Spinal cord (tissue), 10 donors: ENCODE results near the gene DYRK2. TPM values are rescaled to one million over a fixed set of nuclear protein-coding genes. Genes with fewer than 3 reads are reported as not detected.
A peak's percentile ranks its signal among the peaks of the same experiment; 100 is the strongest.

Experiments
- DNase-seq, 6 donors: peaks; one replicate each; pipeline versions ENCODE4 v3.0.0 to v3.0.0-alpha.2; 2013 to 2015; ENCODE audit warnings: low spot score in 6 of 6, low read depth in 4 of 6
- H3K27ac ChIP-seq: one replicate; pipeline ENCODE4 v1.5.1; 2013; ENCODE audit warnings: low read depth, low read length, control low read depth
- H3K27me3 ChIP-seq: one replicate; pipeline ENCODE4 v1.6.1; 2013; ENCODE audit warnings: low read length; ENCODE audit not compliant: control insufficient read depth, insufficient read depth
- H3K36me3 ChIP-seq: one replicate; pipeline ENCODE4 v1.6.1; 2013; ENCODE audit warnings: low read length; ENCODE audit not compliant: control insufficient read depth, insufficient read depth
- H3K4me1 ChIP-seq: one replicate; pipeline ENCODE4 v1.6.1; 2013; ENCODE audit warnings: low read length; ENCODE audit not compliant: control insufficient read depth, insufficient read depth
- H3K4me3 ChIP-seq: one replicate; pipeline ENCODE4 v1.5.1; 2013; ENCODE audit warnings: low read depth, low read length, control low read depth
- H3K9me3 ChIP-seq: one replicate; pipeline ENCODE4 v1.6.1; 2013; ENCODE audit warnings: low read length; ENCODE audit not compliant: control insufficient read depth, insufficient read depth
- WGBS: methylation state at CpG from one replicate; pipeline ENCODE4 v1.1.5; 2013; ENCODE audit warnings: missing lambda C conversion rate; ENCODE audit not compliant: insufficient coverage; 5-methylcytosine and 5-hydroxymethylcytosine counted together
- polyA plus RNA-seq, 2 donors: library from polyadenylated mRNA; unstranded; fragments of 120-200 nt; gene quantifications; one replicate each; pipeline ENCODE4 v1.2.1, GENCODE V29; 2013; ENCODE audit not compliant: insufficient read length in 2 of 2
- total RNA-seq, 2 donors: library from RNA; depleted of rRNA in 1 of 2; stranded (reverse); fragments of 120-200 nt in 1 of 2; fragments of >200 nt in 1 of 2; gene quantifications; one replicate each; pipeline versions ENCODE4 v1.2.3 to v1.2.4, GENCODE V29; 2013 to 2014
- donor health status: healthy.

Gene DYRK2
- total and polyA plus RNA-seq, 4 donors = 19.4 to 28.8 (median 23.1) TPM

- no peaks in the 10 kb centered on the region for H3K27me3 ChIP-seq
- no peak for DNase-seq
- H3K4me1 ChIP-seq = no peaks in the 10 kb centered on the region
- WGBS = no CpG with 5 or more reads among the region's 3 CpGs
- no peak overlapping the region for H3K27ac ChIP-seq
- H3K4me3 ChIP-seq = no peak overlapping the region
- H3K9me3 ChIP-seq = no peaks in the 10 kb centered on the region
- no peaks in the 10 kb centered on the region for H3K36me3 ChIP-seq
Measured at GRCh38 chr12:67693894-67694293, 45.3 kb downstream of the DYRK2 start.

DNA sequence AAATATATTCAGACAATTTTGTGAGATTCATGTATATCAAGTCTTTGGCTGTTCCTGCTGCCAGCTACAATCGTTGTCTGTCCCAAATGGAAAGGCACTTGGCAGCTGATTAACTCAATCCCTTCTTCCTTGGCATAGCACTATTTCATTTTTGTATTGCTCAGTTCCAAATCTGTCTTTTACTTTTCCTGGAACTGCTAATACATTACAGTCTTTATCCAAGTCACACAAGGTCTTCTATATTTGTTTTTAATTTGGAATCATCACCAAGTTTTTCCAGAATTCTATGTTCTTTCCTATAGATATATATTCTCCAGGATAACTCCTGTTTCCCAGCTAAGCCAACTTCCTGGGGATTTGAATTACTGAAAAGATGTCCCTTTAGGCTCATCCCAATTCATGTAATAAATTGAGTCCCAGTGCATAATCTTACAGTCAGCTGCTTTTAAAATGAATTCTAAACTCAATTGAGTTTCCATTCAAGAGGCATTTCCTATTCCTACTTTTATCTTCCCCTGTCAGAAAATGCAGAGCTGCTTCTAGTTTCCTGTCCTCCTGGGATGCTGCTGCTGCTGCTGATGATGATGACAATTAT is 45.9 kb downstream of the DYRK2 start:
- Histone ChIP-seq H3K4me3 (no peak overlapping the region), H3K36me3 (no peaks in the 10 kb centered on the region), H3K9me3 (no peaks in the 10 kb centered on the region), H3K4me1 (no peaks in the 10 kb centered on the region), H3K27me3 (no peaks in the 10 kb centered on the region), H3K27ac (no peak overlapping the region)
- DNase-seq = peak in 2 of 6 donors; percentile 52 to 89
- 33% methylated on average over 1 of the region's 1 CpG for WGBS

GRCh38 chr12:67695974-67696373 is 47.4 kb downstream of the DYRK2 start:
- Histone ChIP-seq H3K4me3 (no peak overlapping the region), H3K27ac (no peak overlapping the region), H3K36me3 (no peaks in the 10 kb centered on the region), H3K9me3 (no peaks in the 10 kb centered on the region), H3K4me1 (no peaks in the 10 kb centered on the region), H3K27me3 (no peaks in the 10 kb centered on the region)
- no peak for DNase-seq
- WGBS = 100% methylated on average over 1 of the region's 2 CpGs

GRCh38 chr12:67697443-67697842 is 48.9 kb downstream of the DYRK2 start:
- Histone ChIP-seq H3K4me1 (no peaks in the 10 kb centered on the region), H3K9me3 (no peaks in the 10 kb centered on the region), H3K36me3 (no peaks in the 10 kb centered on the region), H3K27ac (no peak overlapping the region), H3K27me3 (no peaks in the 10 kb centered on the region), H3K4me3 (no peak overlapping the region)
- DNase-seq = no peak
- WGBS = no CpG with 5 or more reads among the region's 2 CpGs

GRCh38 chr12:67697967-67698366 is 49.4 kb downstream of the DYRK2 start:
- Histone ChIP-seq H3K27me3 (no peaks in the 10 kb centered on the region), H3K36me3 (no peaks in the 10 kb centered on the region), H3K4me3 (no peak overlapping the region), H3K27ac (no peak overlapping the region), H3K9me3 (no peaks in the 10 kb centered on the region), H3K4me1 (no peaks in the 10 kb centered on the region)
- 28% methylated on average over 2 of the region's 2 CpGs for WGBS
- DNase-seq = peak in 1 of 6 donors; percentile 75

- Histone ChIP-seq H3K27me3 (no peaks in the 10 kb centered on the region), H3K4me1 (no peaks in the 10 kb centered on the region), H3K36me3 (no peaks in the 10 kb centered on the region), H3K27ac (no peak overlapping the region), H3K4me3 (no peak overlapping the region), H3K9me3 (no peaks in the 10 kb centered on the region)
- peak in 1 of 6 donors; percentile 29 for DNase-seq
- WGBS = 60% methylated on average over 1 of the region's 6 CpGs
Measured at GRCh38 chr12:67698672-67699581, 50.4 kb downstream of the DYRK2 start.

GRCh38 chr12:67701121-67701520 is 52.6 kb downstream of the DYRK2 start:
- 80% methylated on average over 1 of the region's 2 CpGs for WGBS
- Histone ChIP-seq H3K27me3 (no peaks in the 10 kb centered on the region), H3K36me3 (no peaks in the 10 kb centered on the region)

DNA sequence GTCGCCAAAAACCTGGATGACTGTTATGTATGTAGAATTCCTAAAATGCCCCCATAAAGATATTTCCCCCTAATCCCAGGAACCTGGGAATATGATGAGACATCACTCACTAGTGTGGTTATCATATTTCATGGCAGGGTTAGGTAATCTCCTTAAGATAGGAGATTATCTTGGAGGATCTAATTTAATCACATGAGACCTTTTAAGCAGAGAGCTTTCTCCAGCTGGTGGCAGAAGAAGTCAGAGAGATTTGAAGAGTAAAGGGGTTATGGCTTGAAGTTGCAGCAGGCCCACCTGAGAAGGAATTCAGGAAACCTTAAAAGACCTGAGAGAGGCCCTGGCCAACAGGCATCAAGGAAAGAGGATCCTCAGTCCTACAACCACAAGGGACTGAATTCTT is 53.6 kb downstream of the DYRK2 start:
- Histone ChIP-seq H3K36me3 (no peaks in the 10 kb centered on the region), H3K4me3 (no peak overlapping the region), H3K4me1 (no peaks in the 10 kb centered on the region), H3K27me3 (no peaks in the 10 kb centered on the region), H3K9me3 (no peaks in the 10 kb centered on the region), H3K27ac (no peak overlapping the region)
- no peak for DNase-seq
- no CpG with 5 or more reads among the region's 1 CpG for WGBS

More at GRCh38 chr12:67701121-67701520, 52.6 kb downstream of the DYRK2 start:
- no peak for DNase-seq
- Histone ChIP-seq H3K9me3 (no peaks in the 10 kb centered on the region), H3K27ac (no peak overlapping the region), H3K4me3 (no peak overlapping the region), H3K4me1 (no peaks in the 10 kb centered on the region)

GRCh38 chr12:67704071-67704470 is 55.5 kb downstream of the DYRK2 start:
- DNase-seq = no peak
- Histone ChIP-seq H3K36me3 (no peaks in the 10 kb centered on the region), H3K27ac (no peak overlapping the region), H3K27me3 (no peaks in the 10 kb centered on the region), H3K4me3 (no peak overlapping the region), H3K4me1 (no peaks in the 10 kb centered on the region), H3K9me3 (no peaks in the 10 kb centered on the region)
- 100% methylated on average over 1 of the region's 4 CpGs for WGBS
